Neural cell (in vitro differentiated cells): Measurements from ENCODE around the gene COL5A1. TPM values are rescaled to one million over a fixed set of nuclear protein-coding genes. Genes with fewer than 3 reads are reported as not detected.

Experiments used
- H2AFZ ChIP-seq: fragments of 200-600, 300-800 bp; sonication (generic), shearing (Covaris generic); 2 replicates; pipeline ENCODE4 v1.6.0; 2014; ENCODE audit warnings: low read depth, mild to moderate bottlenecking, antibody characterized with exemption, low read length, moderate library complexity
- H3F3A ChIP-seq: fragments of 200-600 bp; shearing (Covaris generic); 2 replicates; pipeline ENCODE4 v1.6.1; 2016; ENCODE audit warnings: mild to moderate bottlenecking, moderate library complexity, mixed read lengths, antibody characterized with exemption, low read length; ENCODE audit not compliant: insufficient read depth, poor library complexity, severe bottlenecking
- H3K27ac ChIP-seq: fragments of 200-600, 300-800 bp; sonication (generic), shearing (Covaris generic); 2 replicates; pipeline ENCODE4 v1.5.1; 2014; ENCODE audit warnings: mild to moderate bottlenecking, low read length, moderate library complexity
- H3K27me3 ChIP-seq: fragments of 300-800, 200-600 bp; sonication (generic), shearing (Covaris generic); 2 replicates; pipeline ENCODE4 v1.6.0; 2014; ENCODE audit warnings: mild to moderate bottlenecking, low read depth, low read length, moderate library complexity; ENCODE audit not compliant: insufficient read depth
- H3K36me3 ChIP-seq: fragments of 300-800, 200-600 bp; sonication (generic), shearing (Covaris generic); 2 replicates; pipeline ENCODE4 v1.5.1; 2014; ENCODE audit warnings: mild to moderate bottlenecking, antibody characterized with exemption, low read length, moderate library complexity; ENCODE audit not compliant: insufficient read depth
- H3K4me2 ChIP-seq: fragments of 300-800, 200-600 bp; sonication (generic), shearing (Covaris generic); 2 replicates; pipeline ENCODE4 v1.6.0; 2014; ENCODE audit warnings: mild to moderate bottlenecking, low read length
- H3K4me3 ChIP-seq: fragments of 300-800, 200-600 bp; sonication (generic), shearing (Covaris generic); 2 replicates; pipeline ENCODE4 v1.5.1; 2014; ENCODE audit warnings: mild to moderate bottlenecking, low read length, moderate library complexity
- H3K79me2 ChIP-seq: fragments of 200-600 bp; shearing (Covaris generic); replicated peaks from 2 replicates; pipeline ENCODE4 v1.6.0; 2014; ENCODE audit warnings: mild to moderate bottlenecking, low read length, moderate library complexity; ENCODE audit not compliant: insufficient read depth
- H3K9ac ChIP-seq: fragments of 300-800, 200-600 bp; sonication (generic), shearing (Covaris generic); 2 replicates; pipeline ENCODE4 v1.6.1; 2016; ENCODE audit warnings: mild to moderate bottlenecking, low read length, mixed read lengths
- H3K9me2 ChIP-seq: fragments of 200-600 bp; shearing (Covaris generic); 2 replicates; pipeline ENCODE4 v1.6.1; 2016; ENCODE audit warnings: mild to moderate bottlenecking, low read length, mixed read lengths; ENCODE audit not compliant: insufficient read depth
- H3K9me3 ChIP-seq: fragments of 200-600, 300-800 bp; sonication (generic), shearing (Covaris generic); 2 replicates; pipeline ENCODE4 v1.6.1; 2016; ENCODE audit warnings: mild to moderate bottlenecking, mixed run types, low read length, moderate library complexity, mixed read lengths
- H4K20me1 ChIP-seq: fragments of 200-600 bp; shearing (Covaris generic); 2 replicates; pipeline ENCODE4 v1.6.1; 2016; ENCODE audit warnings: mild to moderate bottlenecking, mixed run types; ENCODE audit not compliant: insufficient read depth
- CTCF ChIP-seq: fragments of 450-650 bp; IDR thresholded peaks from 2 replicates; pipeline ENCODE4 v1.5.1; 2014; ENCODE audit warnings: antibody characterized with exemption, mild to moderate bottlenecking, moderate library complexity; ENCODE audit not compliant: poor library complexity, severe bottlenecking
- EP300 ChIP-seq: fragments of 450-650 bp; conservative IDR thresholded peaks from 2 replicates; pipeline ENCODE4 v1.6.1; 2014; ENCODE audit warnings: antibody characterized with exemption, mild to moderate bottlenecking, moderate library complexity; ENCODE audit not compliant: poor library complexity, severe bottlenecking
- EZH2 ChIP-seq: fragments of 200-600, 300-800 bp; shearing (Covaris generic), sonication (generic); IDR thresholded peaks from 2 replicates; pipeline ENCODE4 v1.6.1; 2014; ENCODE audit warnings: antibody characterized with exemption, low read length, borderline replicate concordance, mild to moderate bottlenecking; ENCODE audit not compliant: insufficient read depth, poor library complexity, severe bottlenecking
- MXI1 ChIP-seq: fragments of 450-650 bp; conservative IDR thresholded peaks from 2 replicates; pipeline ENCODE4 v1.6.1; 2014; ENCODE audit warnings: antibody characterized with exemption, mild to moderate bottlenecking; ENCODE audit not compliant: poor library complexity, severe bottlenecking
- POLR2AphosphoS5 ChIP-seq: IDR thresholded peaks from 2 replicates; pipeline ENCODE4 v1.6.1; 2012
- RAD21 ChIP-seq: fragments of 450-650 bp; conservative IDR thresholded peaks from 2 replicates; pipeline ENCODE4 v1.6.1; 2014; ENCODE audit warnings: antibody characterized with exemption, mild to moderate bottlenecking, moderate library complexity
- REST ChIP-seq: IDR thresholded peaks from 2 replicates; pipeline ENCODE4 v1.6.1; 2012; ENCODE audit warnings: borderline replicate concordance
- SMC3 ChIP-seq: fragments of 450-650 bp; conservative IDR thresholded peaks from 2 replicates; pipeline ENCODE4 v1.6.1; 2014; ENCODE audit warnings: antibody characterized with exemption, mild to moderate bottlenecking, moderate library complexity; ENCODE audit not compliant: poor library complexity
- TAF1 ChIP-seq: IDR thresholded peaks from 2 replicates; pipeline ENCODE4 v1.6.1; 2012; ENCODE audit warnings: low read depth
- polyA plus RNA-seq: library from polyadenylated mRNA; depleted of rRNA; stranded (reverse); fragments of >200 nt; gene quantifications from 2 replicates; pipeline ENCODE4 v1.2.3, GENCODE V29; 2014

The COL5A1 gene
- polyA plus RNA-seq, 1 donor from 2014 or later, result not detected

DNA sequence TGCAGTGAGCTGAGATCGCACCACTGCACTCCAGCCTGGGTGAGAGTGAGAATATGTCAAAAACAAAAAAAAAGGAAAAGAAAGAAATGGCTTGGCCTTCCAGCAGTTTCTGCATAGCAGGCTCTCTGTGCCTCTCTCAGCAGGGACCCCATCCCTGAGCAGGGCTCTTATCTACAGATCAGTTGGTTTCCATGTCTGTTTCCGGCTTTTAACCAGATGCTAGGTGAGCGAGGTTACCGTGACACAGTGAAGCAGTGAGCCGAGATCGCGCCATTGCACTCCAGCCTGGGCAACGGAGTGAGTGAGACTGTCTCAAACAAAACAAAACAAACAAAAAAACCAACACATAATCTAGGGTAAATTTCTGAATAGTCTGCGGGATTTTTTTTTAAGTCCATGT lies 51.4 kb downstream of the COL5A1 start:
- H3K36me3 ChIP-seq, result no peaks in the 10 kb centered on the region
- TF ChIP-seq TAF1 (no peak), RAD21 (no peak), REST (no peak), POLR2AphosphoS5 (no peak), SMC3 (no peak), MXI1 (no peak), CTCF (no peak), EP300 (no peak), EZH2 (no peak)
- no peak overlapping the region for H3K4me3 ChIP-seq
- H3K79me2 ChIP-seq, result no peaks in the 10 kb centered on the region
- H3K9me2 ChIP-seq, result no peaks in the 10 kb centered on the region
- no peak overlapping the region for H3K4me2 ChIP-seq
- H3F3A ChIP-seq, result no peaks in the 10 kb centered on the region
- H3K9ac ChIP-seq, result no peak overlapping the region
- H3K9me3 ChIP-seq, result no peaks in the 10 kb centered on the region
- no peak overlapping the region for H3K27ac ChIP-seq
- no peaks in the 10 kb centered on the region for H3K27me3 ChIP-seq
- no peaks in the 10 kb centered on the region for H4K20me1 ChIP-seq
- H2AFZ ChIP-seq, result no peak overlapping the region

GRCh38 chr9:134693641-134694367 lies 52.2 kb downstream of the COL5A1 start:
- H3K9me2 ChIP-seq, result no peaks in the 10 kb centered on the region
- no peaks in the 10 kb centered on the region for H3K36me3 ChIP-seq
- TF ChIP-seq RAD21, result no peak
- TF ChIP-seq POLR2AphosphoS5, result no peak
- TF ChIP-seq MXI1, result no peak
- TF ChIP-seq EZH2, result no peak
- no peak for TF ChIP-seq SMC3
- TF ChIP-seq TAF1, result no peak
- TF ChIP-seq EP300, result no peak
- no peaks in the 10 kb centered on the region for H4K20me1 ChIP-seq
- H3K9me3 ChIP-seq, result no peaks in the 10 kb centered on the region
- H3K9ac ChIP-seq, result no peak overlapping the region
- H2AFZ ChIP-seq, result no peak overlapping the region
- H3K27ac ChIP-seq, result no peak overlapping the region
- no peaks in the 10 kb centered on the region for H3K27me3 ChIP-seq
- H3K79me2 ChIP-seq, result no peaks in the 10 kb centered on the region
- no peak overlapping the region for H3K4me2 ChIP-seq
- H3K4me3 ChIP-seq, result no peak overlapping the region
- no peaks in the 10 kb centered on the region for H3F3A ChIP-seq
